HG03025 (cell line): ENCODE results near the gene THADA.
"Not testable (repeated sequence)": the region's sequence is repeated elsewhere in the genome, so short reads cannot be mapped to it uniquely, and the experiment has no call there.

Experiments
- ATAC-seq: cut with Tn5 transposase; IDR thresholded peaks from one replicate; pipeline ENCODE4 v1.9.1; 2021; ENCODE audit warnings: mild to moderate bottlenecking, moderate library complexity; ENCODE audit not compliant: unreplicated experiment, low FRiP score

Gene THADA

GRCh38 chr2:43595603-43596412 is at the start of gene THADA:
Gene THADA, minus strand, starts transcription at chr2:43596038. Its CDS starts 3,646 bp downstream, at chr2:43592392.
- peak; percentile 98 for ATAC-seq

- ATAC-seq = no peak
Measured at GRCh38 chr2:43643680-43644079, 47.8 kb upstream of the THADA start.

GRCh38 chr2:43642363-43642762 is 46.5 kb upstream of the THADA start:
- no peak for ATAC-seq

GRCh38 chr2:43637030-43637803 is 41.4 kb upstream of the THADA start, which contains the start of gene PLEKHH2:
Gene PLEKHH2, plus strand, starts transcription at chr2:43637260. Its CDS starts 7,414 bp downstream, at chr2:43644674.
- ATAC-seq = peak; percentile 96

GRCh38 chr2:43636621-43637020 is 40.8 kb upstream of the THADA start:
- ATAC-seq = no peak

- not testable (repeated sequence) for ATAC-seq
Measured at GRCh38 chr2:43636153-43636552, 40.3 kb upstream of the THADA start.

GRCh38 chr2:43634604-43635306 is 38.9 kb upstream of the THADA start:
- no peak for ATAC-seq

- no peak for ATAC-seq
Measured at GRCh38 chr2:43631618-43632317, 35.9 kb upstream of the THADA start.

- no peak for ATAC-seq
Measured at GRCh38 chr2:43622931-43623451, 27.2 kb upstream of the THADA start.

GRCh38 chr2:43619511-43619910 is 23.7 kb upstream of the THADA start:
- ATAC-seq = no peak

GRCh38 chr2:43616967-43617680 is 21.3 kb upstream of the THADA start:
- no peak for ATAC-seq

- no peak for ATAC-seq
Measured at GRCh38 chr2:43612944-43613343, 17.1 kb upstream of the THADA start.

GRCh38 chr2:43611987-43612894 is 16.4 kb upstream of the THADA start:
- no peak for ATAC-seq

GRCh38 chr2:43610361-43610760 is 14.5 kb upstream of the THADA start:
- ATAC-seq = no peak

GRCh38 chr2:43609290-43609918 is 13.6 kb upstream of the THADA start:
- ATAC-seq = no peak

GRCh38 chr2:43605851-43606250 is 10.0 kb upstream of the THADA start:
- no peak for ATAC-seq

GRCh38 chr2:43605079-43605655 is 9.3 kb upstream of the THADA start:
- no peak for ATAC-seq

- no peak for ATAC-seq
Measured at GRCh38 chr2:43604674-43605073, 8.8 kb upstream of the THADA start.
